Liver (tissue), 3 donors: ENCODE data around the gene SH3BP5.

Source experiments
- EGR1 ChIP-seq, 2 donors: IDR thresholded peaks; 2 replicates each; pipeline ENCODE4 v1.6.1; 2016 to 2018; ENCODE audit warnings: antibody characterized with exemption in 2 of 2, low read depth in 2 of 2
- HNF4G ChIP-seq: IDR thresholded peaks from 2 replicates; pipeline ENCODE4 v1.6.1; 2016; ENCODE audit warnings: antibody characterized with exemption
- JUND ChIP-seq, 2 donors: IDR thresholded peaks; 2 replicates each; pipeline ENCODE4 v1.6.1; 2016; ENCODE audit warnings: antibody characterized with exemption in 2 of 2
- RAD21 ChIP-seq, 2 donors: IDR thresholded peaks; 2 replicates each; pipeline ENCODE4 v1.6.1; 2016; ENCODE audit warnings: antibody characterized with exemption in 2 of 2, mild to moderate bottlenecking in 2 of 2
- SP1 ChIP-seq: IDR thresholded peaks from 2 replicates; pipeline ENCODE4 v1.6.1; 2018; ENCODE audit warnings: antibody characterized with exemption, mild to moderate bottlenecking
- TAF1 ChIP-seq: conservative IDR thresholded peaks from 2 replicates; pipeline ENCODE4 v1.6.1; 2016; ENCODE audit warnings: antibody characterized with exemption, mild to moderate bottlenecking
- TF ChIP-seq, protein P1 (sequence below): fragments of 150-350 bp; IDR thresholded peaks from 2 replicates; pipeline ENCODE4 v1.5.1; 2017; ENCODE audit warnings: improper control_type of control experiment, low read depth, low read length; ENCODE audit not compliant: missing input control
- TF ChIP-seq, protein P2 (sequence below): IDR thresholded peaks from 2 replicates; pipeline ENCODE4 v1.6.1; 2016; ENCODE audit warnings: antibody characterized with exemption, mild to moderate bottlenecking
- TF ChIP-seq, protein P3 (sequence below): IDR thresholded peaks from 2 replicates; pipeline ENCODE4 v1.6.1; 2016; ENCODE audit warnings: antibody characterized with exemption
- donor health status: healthy.
- donor health status: healthy.

DNA sequence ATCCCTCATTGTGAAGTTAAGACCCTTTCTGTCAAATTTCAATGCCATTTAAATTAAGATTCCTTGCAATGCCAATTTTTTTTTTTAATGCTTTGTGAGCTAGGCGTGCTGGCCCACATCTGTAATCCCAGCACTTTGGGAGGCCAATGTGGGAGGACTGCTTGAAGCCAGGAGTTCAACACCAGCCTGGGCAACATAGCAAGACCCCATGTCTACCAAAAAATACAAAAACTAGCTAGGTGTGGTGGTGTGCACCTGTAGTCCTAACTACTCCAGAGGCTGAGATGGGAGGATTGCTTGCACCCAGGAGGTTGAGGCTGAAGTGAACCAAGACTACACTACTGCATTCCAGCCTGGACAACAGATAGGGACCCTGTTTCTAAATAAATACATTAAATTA is 5.6 kb upstream of the SH3BP5 start:
- TF ChIP-seq, protein P1, sequence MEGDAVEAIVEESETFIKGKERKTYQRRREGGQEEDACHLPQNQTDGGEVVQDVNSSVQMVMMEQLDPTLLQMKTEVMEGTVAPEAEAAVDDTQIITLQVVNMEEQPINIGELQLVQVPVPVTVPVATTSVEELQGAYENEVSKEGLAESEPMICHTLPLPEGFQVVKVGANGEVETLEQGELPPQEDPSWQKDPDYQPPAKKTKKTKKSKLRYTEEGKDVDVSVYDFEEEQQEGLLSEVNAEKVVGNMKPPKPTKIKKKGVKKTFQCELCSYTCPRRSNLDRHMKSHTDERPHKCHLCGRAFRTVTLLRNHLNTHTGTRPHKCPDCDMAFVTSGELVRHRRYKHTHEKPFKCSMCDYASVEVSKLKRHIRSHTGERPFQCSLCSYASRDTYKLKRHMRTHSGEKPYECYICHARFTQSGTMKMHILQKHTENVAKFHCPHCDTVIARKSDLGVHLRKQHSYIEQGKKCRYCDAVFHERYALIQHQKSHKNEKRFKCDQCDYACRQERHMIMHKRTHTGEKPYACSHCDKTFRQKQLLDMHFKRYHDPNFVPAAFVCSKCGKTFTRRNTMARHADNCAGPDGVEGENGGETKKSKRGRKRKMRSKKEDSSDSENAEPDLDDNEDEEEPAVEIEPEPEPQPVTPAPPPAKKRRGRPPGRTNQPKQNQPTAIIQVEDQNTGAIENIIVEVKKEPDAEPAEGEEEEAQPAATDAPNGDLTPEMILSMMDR, result no peak
- TF ChIP-seq, protein P2, sequence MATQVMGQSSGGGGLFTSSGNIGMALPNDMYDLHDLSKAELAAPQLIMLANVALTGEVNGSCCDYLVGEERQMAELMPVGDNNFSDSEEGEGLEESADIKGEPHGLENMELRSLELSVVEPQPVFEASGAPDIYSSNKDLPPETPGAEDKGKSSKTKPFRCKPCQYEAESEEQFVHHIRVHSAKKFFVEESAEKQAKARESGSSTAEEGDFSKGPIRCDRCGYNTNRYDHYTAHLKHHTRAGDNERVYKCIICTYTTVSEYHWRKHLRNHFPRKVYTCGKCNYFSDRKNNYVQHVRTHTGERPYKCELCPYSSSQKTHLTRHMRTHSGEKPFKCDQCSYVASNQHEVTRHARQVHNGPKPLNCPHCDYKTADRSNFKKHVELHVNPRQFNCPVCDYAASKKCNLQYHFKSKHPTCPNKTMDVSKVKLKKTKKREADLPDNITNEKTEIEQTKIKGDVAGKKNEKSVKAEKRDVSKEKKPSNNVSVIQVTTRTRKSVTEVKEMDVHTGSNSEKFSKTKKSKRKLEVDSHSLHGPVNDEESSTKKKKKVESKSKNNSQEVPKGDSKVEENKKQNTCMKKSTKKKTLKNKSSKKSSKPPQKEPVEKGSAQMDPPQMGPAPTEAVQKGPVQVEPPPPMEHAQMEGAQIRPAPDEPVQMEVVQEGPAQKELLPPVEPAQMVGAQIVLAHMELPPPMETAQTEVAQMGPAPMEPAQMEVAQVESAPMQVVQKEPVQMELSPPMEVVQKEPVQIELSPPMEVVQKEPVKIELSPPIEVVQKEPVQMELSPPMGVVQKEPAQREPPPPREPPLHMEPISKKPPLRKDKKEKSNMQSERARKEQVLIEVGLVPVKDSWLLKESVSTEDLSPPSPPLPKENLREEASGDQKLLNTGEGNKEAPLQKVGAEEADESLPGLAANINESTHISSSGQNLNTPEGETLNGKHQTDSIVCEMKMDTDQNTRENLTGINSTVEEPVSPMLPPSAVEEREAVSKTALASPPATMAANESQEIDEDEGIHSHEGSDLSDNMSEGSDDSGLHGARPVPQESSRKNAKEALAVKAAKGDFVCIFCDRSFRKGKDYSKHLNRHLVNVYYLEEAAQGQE, result no peak
- TF ChIP-seq SP1 (no peak), TAF1 (no peak), HNF4G (no peak), RAD21 (IDR thresholded peaks at IDR 0.05) (no peak), JUND (IDR thresholded peaks at IDR 0.05) (no peak), EGR1 (IDR thresholded peaks at IDR 0.05; ENCODE audit: low read depth in 2 of 2) (no peak)
- TF ChIP-seq, protein P3, sequence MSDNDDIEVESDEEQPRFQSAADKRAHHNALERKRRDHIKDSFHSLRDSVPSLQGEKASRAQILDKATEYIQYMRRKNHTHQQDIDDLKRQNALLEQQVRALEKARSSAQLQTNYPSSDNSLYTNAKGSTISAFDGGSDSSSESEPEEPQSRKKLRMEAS, result no peak
